ENCODE results near the gene ADGRB2.
A peak's percentile ranks its signal among the peaks of the same experiment; 100 is the strongest.

ADGRB2 gene

GRCh38 chr1:31795801-31796621, 31.9 kb upstream of the ADGRB2 start:
- DNase-seq (ENCODE audit: low read depth), result no peak

- DNase-seq (ENCODE audit: low read depth), result no peak
These were observed 31.0 kb upstream of the ADGRB2 start for GRCh38 chr1:31795096-31795675.

GRCh38 chr1:31793586-31794285, 29.6 kb upstream of the ADGRB2 start:
- DNase-seq (ENCODE audit: low read depth), result no peak

GRCh38 chr1:31793086-31793485, 28.9 kb upstream of the ADGRB2 start:
- no peak for DNase-seq (ENCODE audit: low read depth)

GRCh38 chr1:31792541-31792940, 28.4 kb upstream of the ADGRB2 start:
- no peak for DNase-seq (ENCODE audit: low read depth)

- DNase-seq (ENCODE audit: low read depth), result no peak
These were observed 28.0 kb upstream of the ADGRB2 start for GRCh38 chr1:31792116-31792515.

- DNase-seq (ENCODE audit: low read depth), result no peak
These were observed 27.2 kb upstream of the ADGRB2 start for GRCh38 chr1:31791131-31791858.

GRCh38 chr1:31790641-31791091, 26.5 kb upstream of the ADGRB2 start:
- DNase-seq (ENCODE audit: low read depth), result no peak

- DNase-seq (ENCODE audit: low read depth), result no peak
These were observed 26.0 kb upstream of the ADGRB2 start for GRCh38 chr1:31790140-31790539.

GRCh38 chr1:31789259-31790065, 25.3 kb upstream of the ADGRB2 start:
- DNase-seq (ENCODE audit: low read depth), result peak; percentile 92

GRCh38 chr1:31788825-31789256, 24.7 kb upstream of the ADGRB2 start:
- DNase-seq (ENCODE audit: low read depth), result no peak

GRCh38 chr1:31788138-31788824, 24.1 kb upstream of the ADGRB2 start:
- peak; percentile 79 for DNase-seq (ENCODE audit: low read depth)

- no peak for DNase-seq (ENCODE audit: low read depth)
These were observed 23.6 kb upstream of the ADGRB2 start for GRCh38 chr1:31787786-31788137.

GRCh38 chr1:31787261-31787660, 23.1 kb upstream of the ADGRB2 start:
- DNase-seq (ENCODE audit: low read depth), result no peak

GRCh38 chr1:31786366-31787060, 22.4 kb upstream of the ADGRB2 start:
- DNase-seq (ENCODE audit: low read depth), result no peak

GRCh38 chr1:31785947-31786290, 21.8 kb upstream of the ADGRB2 start:
- no peak for DNase-seq (ENCODE audit: low read depth)

GRCh38 chr1:31785020-31785946, 21.1 kb upstream of the ADGRB2 start:
- DNase-seq (ENCODE audit: low read depth), result no peak

- DNase-seq (ENCODE audit: low read depth), result no peak
These were observed 20.3 kb upstream of the ADGRB2 start for GRCh38 chr1:31784356-31785019.

- DNase-seq (ENCODE audit: low read depth), result no peak
These were observed 19.7 kb upstream of the ADGRB2 start for GRCh38 chr1:31783846-31784245.
